ENCODE data around the gene TMC4.

DNA sequence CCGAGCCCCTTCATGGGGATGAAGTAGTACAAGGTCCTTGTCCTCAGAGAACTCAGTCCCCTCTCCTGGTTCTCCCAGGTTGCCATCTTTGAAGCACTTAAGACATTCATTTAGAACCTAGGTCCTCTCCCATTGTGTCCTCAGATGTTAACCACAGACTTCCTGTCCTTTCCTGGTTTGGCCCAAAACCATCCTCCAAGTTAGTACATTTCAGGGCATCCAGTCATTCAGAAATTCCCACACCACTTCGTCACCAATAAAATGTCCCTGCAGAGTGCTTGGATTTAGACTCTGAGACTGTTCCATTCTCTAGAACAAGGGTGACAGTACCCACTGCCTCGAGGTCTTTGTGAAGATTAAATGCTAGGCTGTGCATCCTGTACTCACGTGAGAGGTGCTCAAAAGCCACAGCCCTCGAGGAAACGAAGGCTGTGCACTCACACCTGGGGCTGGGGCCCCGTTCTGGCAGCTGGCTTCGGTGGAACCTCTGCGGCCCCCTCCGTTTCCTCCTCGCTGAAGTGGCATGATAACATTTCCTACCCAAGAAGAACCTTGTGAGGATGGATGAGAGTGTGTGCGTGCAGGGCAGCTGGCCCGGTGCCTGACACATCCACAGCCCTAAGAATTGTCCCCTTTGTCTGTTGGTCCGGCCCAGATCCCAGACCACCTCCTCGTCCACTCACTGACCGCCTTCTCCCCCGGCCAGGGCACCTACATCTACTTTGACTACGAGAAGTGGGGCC, 18.2 kb downstream of the TMC4 start:
- TF ChIP-seq, protein P1, sequence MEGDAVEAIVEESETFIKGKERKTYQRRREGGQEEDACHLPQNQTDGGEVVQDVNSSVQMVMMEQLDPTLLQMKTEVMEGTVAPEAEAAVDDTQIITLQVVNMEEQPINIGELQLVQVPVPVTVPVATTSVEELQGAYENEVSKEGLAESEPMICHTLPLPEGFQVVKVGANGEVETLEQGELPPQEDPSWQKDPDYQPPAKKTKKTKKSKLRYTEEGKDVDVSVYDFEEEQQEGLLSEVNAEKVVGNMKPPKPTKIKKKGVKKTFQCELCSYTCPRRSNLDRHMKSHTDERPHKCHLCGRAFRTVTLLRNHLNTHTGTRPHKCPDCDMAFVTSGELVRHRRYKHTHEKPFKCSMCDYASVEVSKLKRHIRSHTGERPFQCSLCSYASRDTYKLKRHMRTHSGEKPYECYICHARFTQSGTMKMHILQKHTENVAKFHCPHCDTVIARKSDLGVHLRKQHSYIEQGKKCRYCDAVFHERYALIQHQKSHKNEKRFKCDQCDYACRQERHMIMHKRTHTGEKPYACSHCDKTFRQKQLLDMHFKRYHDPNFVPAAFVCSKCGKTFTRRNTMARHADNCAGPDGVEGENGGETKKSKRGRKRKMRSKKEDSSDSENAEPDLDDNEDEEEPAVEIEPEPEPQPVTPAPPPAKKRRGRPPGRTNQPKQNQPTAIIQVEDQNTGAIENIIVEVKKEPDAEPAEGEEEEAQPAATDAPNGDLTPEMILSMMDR (IDR thresholded peaks at IDR 0.05) = no peak
- no peak for TF ChIP-seq EZH2 (IDR thresholded peaks at IDR 0.05; ENCODE audit: borderline replicate concordance, insufficient read depth, low read depth, low read length, poor library complexity, severe bottlenecking)

Data from B cell (primary cell).